H1 (cell line): ENCODE results near the gene RXRA. TPM values are rescaled to one million over a fixed set of nuclear protein-coding genes. Genes with fewer than 3 reads are reported as not detected.

Source experiments
- CTCF ChIA-PET: fragments of 300-600 bp; sonication (Branson Sonifier 250); formaldehyde crosslinking; loops from one replicate; lab custom pipeline; 2021; ENCODE audit not compliant: partially characterized antibody; lab: Charles Lee
- POLR2A ChIA-PET: fragments of 300-600 bp; sonication (Branson Sonifier 250); formaldehyde crosslinking; loops from one replicate; lab custom pipeline; 2021; ENCODE audit warnings: inconsistent platforms; ENCODE audit not compliant: partially characterized antibody; lab: Charles Lee
- DNase-seq, 2 experiments: peaks; one replicate each; pipeline versions ENCODE4 v3.0.0 to v3.0.0-alpha.2; 2010 to 2022; ENCODE audit warnings: low spot score in 2 of 2, low read depth in 1 of 2, mixed read lengths in 1 of 2
- FAIRE-seq: peaks from 2 replicates; lab custom pipeline; 2011; peaks lifted over from hg19 to GRCh38; lab: Jason Lieb, UNC
- H2AFZ ChIP-seq: 2 replicates; pipeline ENCODE4 v1.8.1; 2012; ENCODE audit warnings: low read length, inconsistent platforms
- H2AK5ac ChIP-seq: 2 replicates; pipeline ENCODE4 v1.6.1; 2013; ENCODE audit warnings: low read depth, low read length
- H2BK120ac ChIP-seq: replicated peaks from 2 replicates; pipeline ENCODE3; 2013; ENCODE audit warnings: low read depth, low read length, inconsistent platforms
- H2BK12ac ChIP-seq: 2 replicates; pipeline ENCODE4 v1.6.1; 2013; ENCODE audit warnings: low read depth, low read length
- H2BK15ac ChIP-seq: 2 replicates; pipeline ENCODE4 v1.6.1; 2013; ENCODE audit warnings: low read length
- H2BK20ac ChIP-seq: 2 replicates; pipeline ENCODE4 v1.6.1; 2013; ENCODE audit warnings: low read length
- H2BK5ac ChIP-seq: 2 replicates; pipeline ENCODE4 v1.6.1; 2013; ENCODE audit warnings: low read depth, low read length
- H3K14ac ChIP-seq: 2 replicates; pipeline ENCODE4 v1.6.1; 2013; ENCODE audit warnings: inconsistent platforms; ENCODE audit not compliant: insufficient read length
- H3K18ac ChIP-seq: 2 replicates; pipeline ENCODE4 v1.6.1; 2013; ENCODE audit warnings: low read length; ENCODE audit errors: extremely low read depth
- H3K23ac ChIP-seq: 2 replicates; pipeline ENCODE4 v1.6.1; 2013; ENCODE audit warnings: inconsistent platforms; ENCODE audit not compliant: insufficient read length
- H3K23me2 ChIP-seq: 2 replicates; pipeline ENCODE4 v1.6.1; 2013; ENCODE audit warnings: low read depth, low read length
- H3K27ac ChIP-seq: 2 replicates; pipeline ENCODE4 v1.6.1; 2011; ENCODE audit warnings: low read depth, low read length, inconsistent platforms
- H3K27me3 ChIP-seq, 4 experiments: replicated peaks in 1 of 4; 1 replicate in 1 of 4; 2 replicates in 3 of 4; pipeline versions ENCODE4 v1.6.1 to v1.8.1; 2011 to 2013; ENCODE audit warnings: low read length in 3 of 4, mild to moderate bottlenecking in 3 of 4, inconsistent platforms in 2 of 4, mixed read lengths in 2 of 4, moderate library complexity in 1 of 4; ENCODE audit not compliant: control insufficient read depth in 3 of 4, insufficient read depth in 3 of 4; ENCODE audit errors: extremely low read depth in 1 of 4
- H3K36me3 ChIP-seq, 4 experiments: 2 replicates each; pipeline versions ENCODE4 v1.6.1 to v1.8.1; 2011 to 2013; ENCODE audit warnings: mild to moderate bottlenecking in 4 of 4, low read length in 3 of 4, moderate library complexity in 2 of 4, control low read depth in 1 of 4, inconsistent platforms in 1 of 4; ENCODE audit not compliant: insufficient read depth in 4 of 4, control insufficient read depth in 2 of 4
- H3K4ac ChIP-seq: replicated peaks from 2 replicates; pipeline ENCODE3; 2013; ENCODE audit warnings: low read length, low read depth, mixed read lengths, inconsistent platforms; ENCODE audit not compliant: insufficient read length
- H3K4me1 ChIP-seq, 4 experiments: replicated peaks in 1 of 4; 1 replicate in 1 of 4; 2 replicates in 3 of 4; pipeline versions ENCODE4 v1.6.1 to v1.8.1; 2011 to 2013; ENCODE audit warnings: low read length in 3 of 4, inconsistent platforms in 2 of 4, mixed read lengths in 1 of 4; ENCODE audit not compliant: insufficient read depth in 4 of 4, control insufficient read depth in 3 of 4
- H3K4me2 ChIP-seq, 2 experiments: 2 replicates each; pipeline versions ENCODE4 v1.6.1 to v1.8.1; 2011 to 2013; ENCODE audit warnings: low read depth in 2 of 2, low read length in 2 of 2, control low read depth in 1 of 2, inconsistent platforms in 1 of 2, mild to moderate bottlenecking in 1 of 2; ENCODE audit not compliant: insufficient read depth in 1 of 2
- H3K4me3 ChIP-seq, 4 experiments: fragments of 200-600, 300-600 bp in 1 of 4; sonication (generic), shearing (Covaris generic), sonication (Bioruptor Twin) in 1 of 4; 2 replicates each; pipeline versions ENCODE4 v1.5.1 to v1.8.1; 2011 to 2016; ENCODE audit warnings: low read length in 4 of 4, low read depth in 3 of 4, control low read depth in 2 of 4, inconsistent platforms in 2 of 4, mild to moderate bottlenecking in 2 of 4, mixed read lengths in 1 of 4, moderate library complexity in 1 of 4; ENCODE audit not compliant: insufficient read depth in 2 of 4; ENCODE audit errors: extremely low read depth in 1 of 4
- H3K56ac ChIP-seq: replicated peaks from 2 replicates; pipeline ENCODE3; 2013; ENCODE audit warnings: low read depth, mild to moderate bottlenecking, mixed read lengths, low read length, inconsistent platforms; ENCODE audit not compliant: insufficient read length
- H3K79me1 ChIP-seq: 2 replicates; pipeline ENCODE4 v1.6.1; 2013; ENCODE audit warnings: low read depth, low read length, control low read depth
- H3K79me2 ChIP-seq, 2 experiments: 2 replicates each; pipeline versions ENCODE4 v1.6.1 to v1.8.1; 2012 to 2013; ENCODE audit warnings: low read length in 2 of 2, mild to moderate bottlenecking in 2 of 2, inconsistent platforms in 1 of 2; ENCODE audit not compliant: insufficient read depth in 2 of 2, control insufficient read depth in 1 of 2
- H3K9ac ChIP-seq, 4 experiments: replicated peaks in 1 of 4; 1 replicate in 1 of 4; 2 replicates in 3 of 4; pipeline versions ENCODE4 v1.6.1 to v1.8.1; 2011 to 2013; ENCODE audit warnings: low read depth in 3 of 4, low read length in 3 of 4, control low read depth in 2 of 4, mild to moderate bottlenecking in 2 of 4, moderate library complexity in 2 of 4, inconsistent platforms in 1 of 4; ENCODE audit errors: extremely low read depth in 1 of 4
- H3K9me3 ChIP-seq, 2 experiments: 2 replicates each; pipeline versions ENCODE4 v1.6.1 to v1.8.1; 2012 to 2013; ENCODE audit warnings: mild to moderate bottlenecking in 2 of 2, moderate library complexity in 2 of 2, control low read depth in 1 of 2, inconsistent platforms in 1 of 2, low read depth in 1 of 2, low read length in 1 of 2, mixed read lengths in 1 of 2; ENCODE audit not compliant: insufficient read depth in 2 of 2
- H4K20me1 ChIP-seq, 2 experiments: replicated peaks in 1 of 2; 2 replicates each; pipeline versions ENCODE3 to v1.8.1; 2011 to 2013; ENCODE audit warnings: inconsistent platforms in 2 of 2, low read length in 2 of 2, mild to moderate bottlenecking in 1 of 2; ENCODE audit not compliant: insufficient read depth in 2 of 2, control insufficient read depth in 1 of 2
- H4K5ac ChIP-seq: 2 replicates; pipeline ENCODE4 v1.6.1; 2013; ENCODE audit warnings: low read length, low read depth, mixed read lengths, inconsistent platforms; ENCODE audit not compliant: insufficient read length
- H4K8ac ChIP-seq: 2 replicates; pipeline ENCODE4 v1.8.0; 2013; ENCODE audit warnings: mild to moderate bottlenecking, moderate library complexity, low read length, inconsistent platforms; ENCODE audit not compliant: insufficient read depth; ENCODE audit errors: extremely low read depth
- H4K91ac ChIP-seq: replicated peaks from 2 replicates; pipeline ENCODE3; 2013; ENCODE audit warnings: low read length, mixed read lengths, inconsistent platforms; ENCODE audit not compliant: insufficient read length
- SIRT6 ChIP-seq: IDR thresholded peaks from one replicate; pipeline ENCODE4 v1.7.1; 2012; ENCODE audit warnings: low read length, inconsistent platforms
- WGBS, 2 experiments: shearing (Covaris generic) in 1 of 2; methylation state at CpG; one replicate each; pipeline versions ENCODE4 v1.1.6 to v1.1.7; 2013 to 2015; ENCODE audit warnings: low lambda C conversion rate in 2 of 2, mixed read lengths in 2 of 2, inconsistent platforms in 1 of 2, low coverage in 1 of 2, missing lambda C conversion rate in 1 of 2; ENCODE audit not compliant: insufficient replicate concordance in 2 of 2, insufficient coverage in 1 of 2, insufficient read length in 1 of 2; ENCODE audit errors: extremely low coverage in 1 of 2, missing lambda C conversion rate in 1 of 2; 5-methylcytosine and 5-hydroxymethylcytosine counted together
- polyA plus RNA-seq, 7 experiments: library from polyadenylated mRNA; depleted of rRNA in 3 of 7; stranded (reverse) in 5 of 7; unstranded in 2 of 7; fragments of >200 nt in 5 of 7; fragments of 200-250 nt in 2 of 7; gene quantifications; 1 replicate in 5 of 7; 2 replicates in 1 of 7; 4 replicates in 1 of 7; pipeline versions ENCODE4 v1.2.1 to v1.2.3, GENCODE V29; 2011 to 2013; ENCODE audit warnings: missing spikeins in 2 of 7, mixed read lengths in 2 of 7
- total RNA-seq: library from RNA; stranded (reverse); fragmentation: NEBNext Ultra II Directional; extraction: Animal tissue kit (Norgen Biotek cat#: 25700); gene quantifications from 2 replicates; pipeline ENCODE4 v1.2.1, GENCODE V29; 2021

RXRA gene
- total and polyA plus RNA-seq, 2 of the 8 experiments (the other 6 are each of a cell fraction or from before 2014, with no cell fraction given): 9.8 to 29.4 TPM

DNA sequence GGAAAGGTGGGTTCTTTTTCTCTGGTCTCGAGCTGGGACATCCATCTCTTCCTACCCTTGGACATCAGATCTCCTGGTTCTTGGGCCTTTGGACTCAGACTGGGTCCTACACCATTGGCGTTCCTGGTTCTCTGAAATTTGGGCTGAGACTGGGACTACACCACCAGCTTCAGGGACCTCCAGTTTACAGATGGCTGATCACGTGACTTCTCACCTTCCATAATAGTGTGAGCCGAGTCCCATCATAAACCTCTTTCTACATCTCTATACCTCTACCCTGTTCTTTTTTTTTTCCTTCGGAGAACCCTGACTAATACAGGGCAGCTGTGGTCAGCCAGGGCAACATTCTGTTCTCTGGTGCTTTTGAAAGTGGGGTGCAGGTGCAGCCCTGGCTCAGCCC is 27.2 kb upstream of the RXRA start:
- no peak overlapping the region for H3K18ac ChIP-seq
- H3K79me1 ChIP-seq: no peaks in the 10 kb centered on the region
- no peak for TF ChIP-seq SIRT6
- TF ChIP-seq, all 59 proteins: peak for 0
- no peak overlapping the region for H2BK12ac ChIP-seq
- no peak overlapping the region for H3K9ac ChIP-seq
- H2AFZ ChIP-seq: no peak overlapping the region
- no peak overlapping the region for H3K14ac ChIP-seq
- H3K56ac ChIP-seq: no peak overlapping the region
- H2BK5ac ChIP-seq: no peak overlapping the region
- no peaks in the 10 kb centered on the region for H3K79me2 ChIP-seq
- no peak overlapping the region for H3K23ac ChIP-seq
- DNase-seq (no peak), FAIRE-seq (no peak)
- H3K27ac ChIP-seq: no peak overlapping the region
- no peaks in the 10 kb centered on the region for H4K20me1 ChIP-seq
- H4K5ac ChIP-seq: no peak overlapping the region
- H3K23me2 ChIP-seq: no peaks in the 10 kb centered on the region
- ChIA-PET CTCF (interaction anchor here (0.6 to 1.5 kb wide), 4 partner anchors 9 to 150 kb away, joined by 3 to 4 read pairs (median 4); no protein-coding TSS in a partner anchor), POLR2A (no interaction called here)
- H2AK5ac ChIP-seq: no peak overlapping the region
- H3K27me3 ChIP-seq: no peaks in the 10 kb centered on the region
- H3K36me3 ChIP-seq: no peaks in the 10 kb centered on the region
- WGBS, 2 experiments: 81% methylated on average over 5 of the region's 5 CpGs; no CpG with 5 or more reads in 1 of the 2 experiments
- no peak overlapping the region for H4K8ac ChIP-seq
- H2BK120ac ChIP-seq: no peak overlapping the region
- no peak overlapping the region for H3K4me2 ChIP-seq
- no peak overlapping the region for H3K4me3 ChIP-seq
- no peak overlapping the region for H2BK15ac ChIP-seq
- no peak overlapping the region for H3K4ac ChIP-seq
- H3K9me3 ChIP-seq: no peaks in the 10 kb centered on the region
- no peak overlapping the region for H2BK20ac ChIP-seq
- H3K4me1 ChIP-seq: peaks cover 0 to 10% (median 1%) of the 10 kb centered on the region in 4 experiments; a peak in 3 of 7 replicates
- no peak overlapping the region for H4K91ac ChIP-seq
